HFFc6 (cell line): ENCODE results near the gene UBE2L6. TPM values are rescaled to one million over a fixed set of nuclear protein-coding genes. Genes with fewer than 3 reads are reported as not detected.
A peak's percentile ranks its signal among the peaks of the same experiment; 100 is the strongest.

ENCODE experiments used
- DNase-seq: peaks from one replicate; pipeline ENCODE4 v3.0.0-alpha.2; 2018
- H3K27ac Mint-ChIP-seq: 2 replicates; pipeline ENCODE4 v1.8.0; 2020; ENCODE audit warnings: mild to moderate bottlenecking, mixed read lengths
- H3K27me3 Mint-ChIP-seq: 2 replicates; pipeline ENCODE4 v1.8.0; 2021; ENCODE audit warnings: mild to moderate bottlenecking, moderate library complexity, mixed read lengths; ENCODE audit not compliant: insufficient read depth
- H3K36me3 Mint-ChIP-seq: 2 replicates; pipeline ENCODE4 v1.8.0; 2021; ENCODE audit warnings: low read depth, mixed read lengths
- H3K4me1 Mint-ChIP-seq: 2 replicates; pipeline ENCODE4 v1.8.0; 2020; ENCODE audit warnings: low read depth, mixed read lengths
- H3K4me3 Mint-ChIP-seq: 2 replicates; pipeline ENCODE4 v1.8.0; 2020; ENCODE audit warnings: mild to moderate bottlenecking, moderate library complexity, mixed read lengths
- H3K9me3 Mint-ChIP-seq: 2 replicates; pipeline ENCODE4 v1.8.0; 2020; ENCODE audit warnings: mild to moderate bottlenecking, mixed read lengths
- CTCF ChIP-seq: fragments of 200-600 bp; sonication (generic); IDR thresholded peaks from 2 replicates; pipeline ENCODE4 v1.5.0; 2021; ENCODE audit warnings: antibody characterized with exemption, mild to moderate bottlenecking
- total RNA-seq, 6 experiments: library from RNA; stranded (reverse); fragmentation: NEBNext Ultra II Directional; extraction: Animal tissue kit (Norgen Biotek cat#: 25700); gene quantifications; 2 replicates in 1 of 6; 3 replicates in 5 of 6; pipeline ENCODE4 v1.2.3, GENCODE V29; 2021

The UBE2L6 gene
- total RNA-seq, 6 experiments from 2014 or later = 34.1 to 46.5 (median 43.3) TPM

GRCh38 chr11:57597916-57598830, 30.7 kb upstream of the UBE2L6 start:
- no peak for TF ChIP-seq CTCF
- Mint-ChIP-seq H3K27ac (no peak overlapping the region), H3K27me3 (peaks cover 41% of the 10 kb centered on the region), H3K36me3 (no peaks in the 10 kb centered on the region), H3K4me1 (peaks cover 12% of the 10 kb centered on the region), H3K4me3 (peak overlapping the region; percentile 22), H3K9me3 (no peaks in the 10 kb centered on the region)
- DNase-seq = no peak

GRCh38 chr11:57597461-57597915, 30.0 kb upstream of the UBE2L6 start, which contains the start of gene SERPING1:
SERPING1 (plus strand) TSS chr11:57597685; CDS start chr11:57598271, 586 bp downstream.
- Mint-ChIP-seq H3K4me3 (peak within 1 kb of the TSS; percentile 22), H3K4me1 (peaks cover 12% of the 10 kb centered on the region), H3K36me3 (no peaks in the 10 kb centered on the region), H3K9me3 (no peaks in the 10 kb centered on the region), H3K27ac (no peak within 1 kb of the TSS), H3K27me3 (peaks cover 46% of the 10 kb centered on the region)
- no peak for TF ChIP-seq CTCF
- DNase-seq = no peak

GRCh38 chr11:57596266-57596885, 28.9 kb upstream of the UBE2L6 start:
- Mint-ChIP-seq H3K4me3 (no peak overlapping the region), H3K27ac (no peak overlapping the region)

GRCh38 chr11:57588046-57588710, 20.7 kb upstream of the UBE2L6 start:
- DNase-seq = no peak
- no peak for TF ChIP-seq CTCF
- no peak overlapping the region for H3K4me3 Mint-ChIP-seq
- no peaks in the 10 kb centered on the region for H3K36me3 Mint-ChIP-seq
- H3K4me1 Mint-ChIP-seq = no peaks in the 10 kb centered on the region
- no peaks in the 10 kb centered on the region for H3K9me3 Mint-ChIP-seq
- no peak overlapping the region for H3K27ac Mint-ChIP-seq
- peaks cover 47% of the 10 kb centered on the region for H3K27me3 Mint-ChIP-seq

More at GRCh38 chr11:57596266-57596885, 28.9 kb upstream of the UBE2L6 start:
- peaks cover 49% of the 10 kb centered on the region for H3K27me3 Mint-ChIP-seq
- no peak for DNase-seq
- H3K36me3 Mint-ChIP-seq = no peaks in the 10 kb centered on the region
- H3K9me3 Mint-ChIP-seq = no peaks in the 10 kb centered on the region
- peaks cover 12% of the 10 kb centered on the region for H3K4me1 Mint-ChIP-seq
- TF ChIP-seq CTCF = no peak

GRCh38 chr11:57586711-57587245, 19.3 kb upstream of the UBE2L6 start:
- Mint-ChIP-seq H3K36me3 (no peaks in the 10 kb centered on the region), H3K9me3 (no peaks in the 10 kb centered on the region), H3K4me3 (no peak overlapping the region), H3K27me3 (peaks cover 40% of the 10 kb centered on the region), H3K4me1 (no peaks in the 10 kb centered on the region), H3K27ac (no peak overlapping the region)
- no peak for TF ChIP-seq CTCF
- DNase-seq = no peak
